ENCODE data around the gene S100A7A.

Gene S100A7A

DNA sequence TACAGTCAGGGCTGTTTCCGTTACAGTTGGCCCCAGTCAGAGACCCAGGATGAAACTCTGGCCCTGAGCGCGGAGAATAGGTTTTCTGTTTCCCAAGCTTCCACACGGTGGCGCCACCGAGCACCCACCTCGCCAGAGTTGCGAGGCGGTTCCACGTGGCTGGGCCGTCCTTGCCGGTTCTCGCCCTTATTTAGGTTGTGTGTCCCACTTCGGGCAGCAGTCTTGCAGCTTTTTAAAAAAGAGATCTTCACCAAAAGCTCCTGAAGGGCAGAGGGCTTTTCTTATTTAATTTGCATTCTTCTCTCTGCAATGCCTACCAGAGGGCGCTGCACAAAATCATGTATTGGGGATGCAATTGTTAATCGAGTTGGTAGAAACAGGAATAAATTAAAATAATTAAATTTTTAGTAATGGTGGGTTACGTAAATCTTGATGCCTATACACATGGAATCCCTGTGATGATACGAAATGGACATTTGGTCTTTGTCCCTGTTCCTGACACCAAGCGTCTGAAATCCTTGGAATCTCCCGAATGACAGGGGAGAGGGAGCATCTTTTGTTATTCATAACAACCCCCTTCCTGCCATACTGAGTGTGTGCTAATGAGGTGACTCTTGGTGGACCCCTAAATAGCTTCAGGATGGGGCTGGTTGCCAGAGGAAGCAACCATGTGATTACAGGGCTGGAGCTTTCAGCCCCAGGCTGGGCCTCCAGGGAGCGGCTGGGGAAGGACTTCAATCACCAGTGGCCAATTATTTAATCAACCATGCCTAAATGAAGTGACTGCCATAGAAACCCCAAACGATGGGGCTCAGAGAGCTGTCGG is 49.7 kb downstream of the S100A7A start:
- H3K27ac ChIP-seq (replicated peaks): no peak overlapping the region

DNA sequence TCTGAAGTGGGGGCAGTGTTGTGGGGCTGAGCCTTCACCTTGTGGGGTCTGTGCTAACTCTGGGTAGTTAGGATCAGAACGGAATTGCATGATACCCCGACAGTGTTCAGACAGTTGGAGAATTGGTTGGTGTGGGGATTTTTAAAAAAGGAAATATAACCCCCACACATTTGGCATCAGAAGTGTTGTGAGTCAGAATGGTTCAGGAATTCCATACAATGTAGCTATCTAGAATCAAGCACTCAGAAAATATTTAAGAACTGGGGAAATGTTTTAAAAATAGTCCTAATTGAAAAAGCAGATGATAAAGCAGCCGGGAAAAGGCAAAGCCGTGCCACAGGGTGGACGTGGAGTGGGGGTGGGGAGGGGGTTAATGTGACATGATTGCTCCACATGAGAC is 50.6 kb downstream of the S100A7A start:
- no peak overlapping the region for H3K4me3 ChIP-seq (replicated peaks; ENCODE audit: insufficient read depth, low read length)
- no peak overlapping the region for H3K27ac ChIP-seq (replicated peaks)
- TF ChIP-seq, protein P1, sequence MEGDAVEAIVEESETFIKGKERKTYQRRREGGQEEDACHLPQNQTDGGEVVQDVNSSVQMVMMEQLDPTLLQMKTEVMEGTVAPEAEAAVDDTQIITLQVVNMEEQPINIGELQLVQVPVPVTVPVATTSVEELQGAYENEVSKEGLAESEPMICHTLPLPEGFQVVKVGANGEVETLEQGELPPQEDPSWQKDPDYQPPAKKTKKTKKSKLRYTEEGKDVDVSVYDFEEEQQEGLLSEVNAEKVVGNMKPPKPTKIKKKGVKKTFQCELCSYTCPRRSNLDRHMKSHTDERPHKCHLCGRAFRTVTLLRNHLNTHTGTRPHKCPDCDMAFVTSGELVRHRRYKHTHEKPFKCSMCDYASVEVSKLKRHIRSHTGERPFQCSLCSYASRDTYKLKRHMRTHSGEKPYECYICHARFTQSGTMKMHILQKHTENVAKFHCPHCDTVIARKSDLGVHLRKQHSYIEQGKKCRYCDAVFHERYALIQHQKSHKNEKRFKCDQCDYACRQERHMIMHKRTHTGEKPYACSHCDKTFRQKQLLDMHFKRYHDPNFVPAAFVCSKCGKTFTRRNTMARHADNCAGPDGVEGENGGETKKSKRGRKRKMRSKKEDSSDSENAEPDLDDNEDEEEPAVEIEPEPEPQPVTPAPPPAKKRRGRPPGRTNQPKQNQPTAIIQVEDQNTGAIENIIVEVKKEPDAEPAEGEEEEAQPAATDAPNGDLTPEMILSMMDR (IDR thresholded peaks at IDR 0.05; ENCODE audit: insufficient read depth, low read length): no peak
- no peak for TF ChIP-seq GABPA (IDR thresholded peaks at IDR 0.05; ENCODE audit: low read depth)
- no peak for TF ChIP-seq POLR2AphosphoS5 (IDR thresholded peaks at IDR 0.05; ENCODE audit: low read depth)
- TF ChIP-seq, protein P2, sequence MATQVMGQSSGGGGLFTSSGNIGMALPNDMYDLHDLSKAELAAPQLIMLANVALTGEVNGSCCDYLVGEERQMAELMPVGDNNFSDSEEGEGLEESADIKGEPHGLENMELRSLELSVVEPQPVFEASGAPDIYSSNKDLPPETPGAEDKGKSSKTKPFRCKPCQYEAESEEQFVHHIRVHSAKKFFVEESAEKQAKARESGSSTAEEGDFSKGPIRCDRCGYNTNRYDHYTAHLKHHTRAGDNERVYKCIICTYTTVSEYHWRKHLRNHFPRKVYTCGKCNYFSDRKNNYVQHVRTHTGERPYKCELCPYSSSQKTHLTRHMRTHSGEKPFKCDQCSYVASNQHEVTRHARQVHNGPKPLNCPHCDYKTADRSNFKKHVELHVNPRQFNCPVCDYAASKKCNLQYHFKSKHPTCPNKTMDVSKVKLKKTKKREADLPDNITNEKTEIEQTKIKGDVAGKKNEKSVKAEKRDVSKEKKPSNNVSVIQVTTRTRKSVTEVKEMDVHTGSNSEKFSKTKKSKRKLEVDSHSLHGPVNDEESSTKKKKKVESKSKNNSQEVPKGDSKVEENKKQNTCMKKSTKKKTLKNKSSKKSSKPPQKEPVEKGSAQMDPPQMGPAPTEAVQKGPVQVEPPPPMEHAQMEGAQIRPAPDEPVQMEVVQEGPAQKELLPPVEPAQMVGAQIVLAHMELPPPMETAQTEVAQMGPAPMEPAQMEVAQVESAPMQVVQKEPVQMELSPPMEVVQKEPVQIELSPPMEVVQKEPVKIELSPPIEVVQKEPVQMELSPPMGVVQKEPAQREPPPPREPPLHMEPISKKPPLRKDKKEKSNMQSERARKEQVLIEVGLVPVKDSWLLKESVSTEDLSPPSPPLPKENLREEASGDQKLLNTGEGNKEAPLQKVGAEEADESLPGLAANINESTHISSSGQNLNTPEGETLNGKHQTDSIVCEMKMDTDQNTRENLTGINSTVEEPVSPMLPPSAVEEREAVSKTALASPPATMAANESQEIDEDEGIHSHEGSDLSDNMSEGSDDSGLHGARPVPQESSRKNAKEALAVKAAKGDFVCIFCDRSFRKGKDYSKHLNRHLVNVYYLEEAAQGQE (IDR thresholded peaks at IDR 0.05; ENCODE audit: insufficient replicate concordance, low read depth): no peak
- TF ChIP-seq SPI1 (IDR thresholded peaks at IDR 0.05; ENCODE audit: borderline replicate concordance, low read depth): no peak
- no peaks in the 10 kb centered on the region for H3K27me3 ChIP-seq (ENCODE audit: insufficient read depth, poor library complexity, severe bottlenecking)
- DNase-seq (ENCODE audit: low read depth in 1 of 2, low spot score in 1 of 2): no peak

More for the DNA sequence above, 49.7 kb downstream of the S100A7A start:
- no peaks in the 10 kb centered on the region for H3K27me3 ChIP-seq (ENCODE audit: insufficient read depth, poor library complexity, severe bottlenecking)
- no peak overlapping the region for H3K4me3 ChIP-seq (replicated peaks; ENCODE audit: insufficient read depth, low read length)
- no peak for TF ChIP-seq SPI1 (IDR thresholded peaks at IDR 0.05; ENCODE audit: borderline replicate concordance, low read depth)
- TF ChIP-seq, protein P1 (IDR thresholded peaks at IDR 0.05; ENCODE audit: insufficient read depth, low read length): peak; percentile 49
- TF ChIP-seq, protein P2 (IDR thresholded peaks at IDR 0.05; ENCODE audit: insufficient replicate concordance, low read depth): no peak
- DNase-seq (ENCODE audit: low read depth in 1 of 2, low spot score in 1 of 2): peak; percentile 28 to 41

DNA sequence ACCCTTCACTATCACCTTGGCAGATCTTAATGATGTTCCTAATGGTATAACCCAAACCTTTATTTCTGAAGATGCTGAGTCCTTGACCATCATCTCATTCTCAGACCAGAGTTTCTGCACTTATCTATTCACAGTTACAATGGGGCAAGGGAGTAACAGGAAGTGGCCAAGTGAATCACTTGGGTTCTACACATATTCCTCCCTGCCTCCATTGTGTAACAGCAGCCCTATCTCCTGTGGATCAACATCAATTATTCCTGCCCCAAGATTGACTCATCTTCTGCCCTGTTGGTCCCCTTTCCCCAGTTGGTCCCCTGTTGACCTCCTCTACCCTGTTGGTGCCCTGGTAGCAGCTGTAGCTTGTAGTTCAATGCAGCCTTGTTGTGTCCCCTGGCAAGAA is 54.4 kb downstream of the S100A7A start:
- H3K27ac ChIP-seq (replicated peaks): no peak overlapping the region
- no peak overlapping the region for H3K4me3 ChIP-seq (replicated peaks; ENCODE audit: insufficient read depth, low read length)
- TF ChIP-seq, protein P2 (IDR thresholded peaks at IDR 0.05; ENCODE audit: insufficient replicate concordance, low read depth): no peak
- no peak for TF ChIP-seq POLR2AphosphoS5 (IDR thresholded peaks at IDR 0.05; ENCODE audit: low read depth)
- TF ChIP-seq SPI1 (IDR thresholded peaks at IDR 0.05; ENCODE audit: borderline replicate concordance, low read depth): no peak
- TF ChIP-seq GABPA (IDR thresholded peaks at IDR 0.05; ENCODE audit: low read depth): no peak
- TF ChIP-seq, protein P1 (IDR thresholded peaks at IDR 0.05; ENCODE audit: insufficient read depth, low read length): no peak
- H3K27me3 ChIP-seq (ENCODE audit: insufficient read depth, poor library complexity, severe bottlenecking): no peaks in the 10 kb centered on the region
- peak; percentile 23 to 82 for DNase-seq (ENCODE audit: low read depth in 1 of 2, low spot score in 1 of 2)
